ENCODE data around the gene SMC4.

GRCh38 chr3:160455846-160456245, 56.4 kb downstream of the SMC4 start:
- TF ChIP-seq ATF3 (IDR thresholded peaks at IDR 0.05; ENCODE audit: insufficient read depth, low read depth, low read length) = no peak
- TF ChIP-seq EZH2 (IDR thresholded peaks at IDR 0.05; ENCODE audit: low read depth, low read length, severe bottlenecking) = no peak
- TF ChIP-seq POLR2A (IDR thresholded peaks at IDR 0.05; ENCODE audit: control extremely low read depth in 1 of 2, low read depth in 2 of 2, low read length in 2 of 2) = no peak
- no peak for TF ChIP-seq CTCF (IDR thresholded peaks at IDR 0.05; ENCODE audit: control extremely low read depth in 1 of 3, insufficient read depth in 1 of 3, low read depth in 1 of 3, low read length in 3 of 3)
- no peak for TF ChIP-seq POLR2AphosphoS5 (IDR thresholded peaks at IDR 0.05; ENCODE audit: low read depth, low read length)
- no peak for TF ChIP-seq BACH1 (IDR thresholded peaks at IDR 0.05; ENCODE audit: low read length)
- TF ChIP-seq MAX (IDR thresholded peaks at IDR 0.05) = no peak
- no peak for TF ChIP-seq TEAD4 (IDR thresholded peaks at IDR 0.05; ENCODE audit: low read depth, low read length)
